HL-60 (cell line): ENCODE measurements around the gene TRAFD1.

ENCODE experiments used
- CTCF ChIP-seq: IDR thresholded peaks from one replicate; pipeline ENCODE4 v1.5.1; 2011; ENCODE audit warnings: low read length, control low read depth, inconsistent platforms; ENCODE audit not compliant: insufficient read depth
- GABPA ChIP-seq: IDR thresholded peaks from 2 replicates; pipeline ENCODE4 v1.6.1; 2012; ENCODE audit warnings: low read depth
- POLR2AphosphoS5 ChIP-seq: IDR thresholded peaks from 2 replicates; pipeline ENCODE4 v1.6.1; 2012; ENCODE audit warnings: low read depth
- TF ChIP-seq, protein P1 (sequence below): IDR thresholded peaks from 2 replicates; pipeline ENCODE4 v1.6.1; 2012; ENCODE audit warnings: low read depth; ENCODE audit not compliant: insufficient replicate concordance

DNA sequence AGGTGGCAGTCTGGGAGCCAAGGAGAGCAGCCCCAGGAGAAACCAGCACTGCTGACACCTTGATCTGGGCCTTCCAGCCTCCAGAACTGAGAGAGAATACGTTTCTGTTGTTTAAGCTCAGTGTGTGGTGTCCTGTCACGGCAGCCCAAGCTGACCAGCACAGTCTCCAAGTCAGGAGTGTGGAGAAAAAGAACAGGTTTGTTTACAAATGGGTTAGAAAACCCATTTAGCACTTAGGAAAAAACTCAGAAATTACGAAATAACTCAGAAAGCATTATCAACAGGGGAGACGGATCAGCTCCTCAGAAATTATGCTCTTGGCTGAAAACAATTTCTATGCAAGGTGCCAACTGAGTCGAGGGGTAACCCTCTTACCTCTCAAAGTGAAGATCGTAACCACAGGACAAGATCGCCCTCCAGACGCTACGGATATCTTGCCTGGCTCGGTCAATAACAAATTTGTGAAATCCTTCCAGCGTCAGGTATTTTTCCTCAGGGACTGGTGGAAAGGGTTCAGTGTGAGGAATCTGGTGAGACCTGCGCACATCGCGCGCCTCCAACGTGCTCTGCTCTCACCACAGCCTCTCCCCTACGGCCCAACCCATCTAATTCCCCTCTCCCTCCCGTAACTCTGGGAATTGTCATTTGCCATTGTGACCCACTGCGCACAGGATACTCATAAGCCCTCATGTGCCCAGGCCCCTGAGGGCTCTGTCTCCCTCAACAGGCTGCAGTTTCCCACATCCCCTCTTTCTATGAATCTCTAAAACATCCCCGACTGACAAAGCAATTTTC lies 50.2 kb downstream of the TRAFD1 start:
- no peak for TF ChIP-seq CTCF
- TF ChIP-seq POLR2AphosphoS5, result no peak
- TF ChIP-seq GABPA, result no peak
- TF ChIP-seq, protein P1, sequence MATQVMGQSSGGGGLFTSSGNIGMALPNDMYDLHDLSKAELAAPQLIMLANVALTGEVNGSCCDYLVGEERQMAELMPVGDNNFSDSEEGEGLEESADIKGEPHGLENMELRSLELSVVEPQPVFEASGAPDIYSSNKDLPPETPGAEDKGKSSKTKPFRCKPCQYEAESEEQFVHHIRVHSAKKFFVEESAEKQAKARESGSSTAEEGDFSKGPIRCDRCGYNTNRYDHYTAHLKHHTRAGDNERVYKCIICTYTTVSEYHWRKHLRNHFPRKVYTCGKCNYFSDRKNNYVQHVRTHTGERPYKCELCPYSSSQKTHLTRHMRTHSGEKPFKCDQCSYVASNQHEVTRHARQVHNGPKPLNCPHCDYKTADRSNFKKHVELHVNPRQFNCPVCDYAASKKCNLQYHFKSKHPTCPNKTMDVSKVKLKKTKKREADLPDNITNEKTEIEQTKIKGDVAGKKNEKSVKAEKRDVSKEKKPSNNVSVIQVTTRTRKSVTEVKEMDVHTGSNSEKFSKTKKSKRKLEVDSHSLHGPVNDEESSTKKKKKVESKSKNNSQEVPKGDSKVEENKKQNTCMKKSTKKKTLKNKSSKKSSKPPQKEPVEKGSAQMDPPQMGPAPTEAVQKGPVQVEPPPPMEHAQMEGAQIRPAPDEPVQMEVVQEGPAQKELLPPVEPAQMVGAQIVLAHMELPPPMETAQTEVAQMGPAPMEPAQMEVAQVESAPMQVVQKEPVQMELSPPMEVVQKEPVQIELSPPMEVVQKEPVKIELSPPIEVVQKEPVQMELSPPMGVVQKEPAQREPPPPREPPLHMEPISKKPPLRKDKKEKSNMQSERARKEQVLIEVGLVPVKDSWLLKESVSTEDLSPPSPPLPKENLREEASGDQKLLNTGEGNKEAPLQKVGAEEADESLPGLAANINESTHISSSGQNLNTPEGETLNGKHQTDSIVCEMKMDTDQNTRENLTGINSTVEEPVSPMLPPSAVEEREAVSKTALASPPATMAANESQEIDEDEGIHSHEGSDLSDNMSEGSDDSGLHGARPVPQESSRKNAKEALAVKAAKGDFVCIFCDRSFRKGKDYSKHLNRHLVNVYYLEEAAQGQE, result no peak
